HEK293 (cell line): ENCODE data around the gene TMOD1.

Experiments used
- CTCF ChIA-PET: fragments of 350-600 bp; formaldehyde crosslinking; extraction: SDS; loops from one replicate; lab custom pipeline; 2021; ENCODE audit warnings: antibody characterized with exemption; lab: Yijun Ruan, JAX
- POLR2A ChIA-PET: fragments of 300-600 bp; formaldehyde crosslinking; extraction: SDS; loops from one replicate; lab custom pipeline; 2020; ENCODE audit warnings: antibody characterized with exemption, inconsistent platforms; lab: Yijun Ruan, JAX
- H3K27ac ChIP-seq: fragments of 200-500 bp; sonication (Bioruptor generic); 2 replicates; pipeline ENCODE4 v1.5.1; 2014; ENCODE audit warnings: low read depth, low read length, control low read depth, inconsistent platforms; ENCODE audit errors: extremely low read depth
- H3K36me3 ChIP-seq, 2 experiments: fragments of 200-500 bp in 1 of 2; sonication (Bioruptor generic) in 1 of 2; 1 replicate in 1 of 2; 2 replicates in 1 of 2; pipeline ENCODE4 v1.5.1; 2014 to 2017; ENCODE audit warnings: inconsistent platforms in 2 of 2, low read length in 2 of 2; ENCODE audit not compliant: control insufficient read depth in 2 of 2, insufficient read depth in 1 of 2
- H3K4me1 ChIP-seq: fragments of 200-500 bp; sonication (Bioruptor generic); 2 replicates; pipeline ENCODE4 v1.5.1; 2014; ENCODE audit warnings: mild to moderate bottlenecking, low read length, inconsistent platforms; ENCODE audit not compliant: control insufficient read depth, insufficient read depth
- H3K4me3 ChIP-seq: 2 replicates; pipeline ENCODE4 v1.5.1; 2011; ENCODE audit warnings: low read depth, mild to moderate bottlenecking, control low read depth, low read length, moderate library complexity
- H3K9me3 ChIP-seq: fragments of 200-500 bp; sonication (Bioruptor generic); 2 replicates; pipeline ENCODE4 v1.5.1; 2014; ENCODE audit warnings: low read depth, low read length, inconsistent platforms; ENCODE audit not compliant: control insufficient read depth, insufficient read depth
- BCL11B ChIP-seq: fragments of 450-650 bp; formaldehyde crosslinking; IDR thresholded peaks from 2 replicates; pipeline ENCODE4 v1.5.1; 2016; ENCODE audit warnings: low read depth, missing biosample characterization, missing genetic modification characterization
- FEZF1 ChIP-seq: fragments of 450-650 bp; formaldehyde crosslinking; IDR thresholded peaks from 2 replicates; pipeline ENCODE4 v1.5.1; 2016; ENCODE audit warnings: missing biosample characterization, missing genetic modification characterization
- HOXA7 ChIP-seq: sonication (generic); formaldehyde crosslinking; IDR thresholded peaks from 2 replicates; pipeline ENCODE4 v1.8.1; 2022; ENCODE audit warnings: missing genetic modification reagents, borderline replicate concordance
- HOXD13 ChIP-seq: sonication (generic); formaldehyde crosslinking; IDR thresholded peaks from 2 replicates; pipeline ENCODE4 v1.8.0; 2022; ENCODE audit warnings: missing genetic modification reagents, borderline replicate concordance
- KLF17 ChIP-seq: fragments of 450-650 bp; formaldehyde crosslinking; IDR thresholded peaks from 2 replicates; pipeline ENCODE4 v1.5.1; 2016; ENCODE audit warnings: missing biosample characterization, missing genetic modification characterization
- PRDM1 ChIP-seq: fragments of 450-650 bp; formaldehyde crosslinking; IDR thresholded peaks from 2 replicates; pipeline ENCODE4; 2016; ENCODE audit warnings: missing biosample characterization, missing genetic modification characterization
- SCRT2 ChIP-seq: fragments of 450-650 bp; formaldehyde crosslinking; IDR thresholded peaks from 2 replicates; pipeline ENCODE4 v1.5.1; 2016; ENCODE audit warnings: missing biosample characterization, missing genetic modification characterization
- TRIM28 ChIP-seq: IDR thresholded peaks from 2 replicates; pipeline ENCODE4 v1.6.1; 2011; ENCODE audit warnings: low read length, control low read depth, borderline replicate concordance
- ZNF324 ChIP-seq: fragments of 450-650 bp; formaldehyde crosslinking; IDR thresholded peaks from 2 replicates; pipeline ENCODE4 v1.5.1; 2016; ENCODE audit warnings: missing biosample characterization, missing genetic modification characterization
- ZNF341 ChIP-seq: fragments of 450-650 bp; formaldehyde crosslinking; IDR thresholded peaks from 2 replicates; pipeline ENCODE4; 2016; ENCODE audit warnings: low read depth, missing biosample characterization, missing genetic modification characterization
- ZNF416 ChIP-seq: fragments of 450-650 bp; formaldehyde crosslinking; IDR thresholded peaks from 2 replicates; pipeline ENCODE4 v1.5.1; 2016; ENCODE audit warnings: missing biosample characterization, missing genetic modification characterization
- ZNF513 ChIP-seq: fragments of 450-650 bp; IDR thresholded peaks from 2 replicates; pipeline ENCODE4 v1.5.1; 2018; ENCODE audit warnings: missing biosample characterization, missing genetic modification characterization
- TF ChIP-seq, protein P1 (sequence below): fragments of 450-650 bp; formaldehyde crosslinking; IDR thresholded peaks from 2 replicates; pipeline ENCODE4 v1.5.1; 2017; ENCODE audit warnings: missing biosample characterization, mild to moderate bottlenecking, missing genetic modification characterization, moderate library complexity
- TF ChIP-seq, protein P2 (sequence below): fragments of 450-650 bp; formaldehyde crosslinking; optimal IDR thresholded peaks from 2 replicates; pipeline ENCODE3; 2016; ENCODE audit warnings: missing biosample characterization, mild to moderate bottlenecking, missing genetic modification characterization
- TF ChIP-seq, protein P3 (sequence below): fragments of 450-650 bp; formaldehyde crosslinking; IDR thresholded peaks from 2 replicates; pipeline ENCODE4 v1.5.1; 2017; ENCODE audit warnings: missing biosample characterization, missing genetic modification characterization
- TF ChIP-seq, protein P4 (sequence below): fragments of 450-650 bp; formaldehyde crosslinking; IDR thresholded peaks from 2 replicates; pipeline ENCODE4 v1.5.1; 2016; ENCODE audit warnings: missing biosample characterization, missing genetic modification characterization
- TF ChIP-seq, protein P5 (sequence below): fragments of 450-650 bp; formaldehyde crosslinking; IDR thresholded peaks from 2 replicates; pipeline ENCODE4 v1.5.1; 2016; ENCODE audit warnings: missing biosample characterization, missing genetic modification characterization
- TF ChIP-seq, protein P6 (sequence below): fragments of 450-650 bp; formaldehyde crosslinking; IDR thresholded peaks from 2 replicates; pipeline ENCODE4 v1.5.1; 2016; ENCODE audit warnings: missing biosample characterization, missing genetic modification characterization

Gene TMOD1

DNA sequence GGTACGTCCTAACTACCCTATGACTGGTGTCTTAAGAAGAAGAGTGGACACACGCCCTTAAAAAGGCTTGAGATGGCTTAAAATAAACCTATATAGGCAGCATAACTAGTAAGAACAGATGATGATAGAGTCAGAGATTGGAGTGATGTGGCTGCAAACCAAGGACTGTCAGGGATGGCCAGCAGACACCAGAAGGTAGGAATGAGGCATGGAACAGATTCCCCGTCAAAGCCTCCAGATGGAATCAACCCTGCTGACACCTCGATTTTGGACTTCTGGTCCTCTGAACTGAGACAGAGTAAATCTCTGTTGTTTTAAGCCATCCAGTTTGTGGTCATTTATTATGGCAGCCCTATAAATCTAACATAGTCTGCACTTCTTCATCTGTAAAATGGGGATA is 7.4 kb downstream of the TMOD1 start:
- Histone ChIP-seq H3K4me1 (peaks cover 3% of the 10 kb centered on the region; the same call in 1 of the 2 replicates), H3K9me3 (no peaks in the 10 kb centered on the region), H3K4me3 (no peak overlapping the region), H3K36me3 (peaks cover 0 to 7% of the 10 kb centered on the region in 2 experiments; a peak in 1 of 3 replicates), H3K27ac (no peak overlapping the region)
- CTCF ChIA-PET: interaction anchor here (0.6 to 1.0 kb wide), 2 partner anchors 93 to 98 kb away, joined by 3 read pairs; no protein-coding TSS in a partner anchor
- no peak for TF ChIP-seq HOXA7 (CRISPR knock-in tag)
- POLR2A ChIA-PET: no interaction called here

- no peaks in the 10 kb centered on the region for H3K4me1 ChIP-seq
- no peak overlapping the region; the same call in 1 of the 2 replicates for H3K27ac ChIP-seq
- H3K36me3 ChIP-seq: peaks cover 0 to 7% of the 10 kb centered on the region in 2 experiments; a peak in 1 of 3 replicates
- POLR2A ChIA-PET: interaction anchor here (0.5 kb wide), 1 partner anchor 1709 kb away, joined by 3 read pairs; no protein-coding TSS in a partner anchor
- CTCF ChIA-PET: interaction anchor here (0.6 to 1.0 kb wide), 4 partner anchors 26 to 654 kb away, joined by 3 to 5 read pairs (median 4); no protein-coding TSS in a partner anchor
- no peak overlapping the region for H3K4me3 ChIP-seq
- H3K9me3 ChIP-seq: no peaks in the 10 kb centered on the region
- no peak for TF ChIP-seq ZNF513 (tag by site-specific recombination)
- TF ChIP-seq, protein P1, sequence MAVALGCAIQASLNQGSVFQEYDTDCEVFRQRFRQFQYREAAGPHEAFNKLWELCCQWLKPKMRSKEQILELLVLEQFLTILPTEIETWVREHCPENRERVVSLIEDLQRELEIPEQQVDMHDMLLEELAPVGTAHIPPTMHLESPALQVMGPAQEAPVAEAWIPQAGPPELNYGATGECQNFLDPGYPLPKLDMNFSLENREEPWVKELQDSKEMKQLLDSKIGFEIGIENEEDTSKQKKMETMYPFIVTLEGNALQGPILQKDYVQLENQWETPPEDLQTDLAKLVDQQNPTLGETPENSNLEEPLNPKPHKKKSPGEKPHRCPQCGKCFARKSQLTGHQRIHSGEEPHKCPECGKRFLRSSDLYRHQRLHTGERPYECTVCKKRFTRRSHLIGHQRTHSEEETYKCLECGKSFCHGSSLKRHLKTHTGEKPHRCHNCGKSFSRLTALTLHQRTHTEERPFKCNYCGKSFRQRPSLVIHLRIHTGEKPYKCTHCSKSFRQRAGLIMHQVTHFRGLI (tag by site-specific recombination): no peak
- no peak for TF ChIP-seq FEZF1 (tag by site-specific recombination)
- peak; percentile 75 for TF ChIP-seq SCRT2 (tag by site-specific recombination)
- TF ChIP-seq BCL11B (tag by site-specific recombination): no peak
- TF ChIP-seq PRDM1 (tag by site-specific recombination): no peak
- no peak for TF ChIP-seq HOXD13 (CRISPR knock-in tag)
- TF ChIP-seq, protein P2, sequence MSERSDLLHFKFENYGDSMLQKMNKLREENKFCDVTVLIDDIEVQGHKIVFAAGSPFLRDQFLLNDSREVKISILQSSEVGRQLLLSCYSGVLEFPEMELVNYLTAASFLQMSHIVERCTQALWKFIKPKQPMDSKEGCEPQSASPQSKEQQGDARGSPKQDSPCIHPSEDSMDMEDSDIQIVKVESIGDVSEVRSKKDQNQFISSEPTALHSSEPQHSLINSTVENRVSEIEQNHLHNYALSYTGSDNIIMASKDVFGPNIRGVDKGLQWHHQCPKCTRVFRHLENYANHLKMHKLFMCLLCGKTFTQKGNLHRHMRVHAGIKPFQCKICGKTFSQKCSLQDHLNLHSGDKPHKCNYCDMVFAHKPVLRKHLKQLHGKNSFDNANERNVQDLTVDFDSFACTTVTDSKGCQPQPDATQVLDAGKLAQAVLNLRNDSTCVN (tag by site-specific recombination): no peak
- TF ChIP-seq ZNF324 (tag by site-specific recombination): no peak
- no peak for TF ChIP-seq ZNF341
- no peak for TF ChIP-seq ZNF416 (tag by site-specific recombination)
- TF ChIP-seq, protein P3, sequence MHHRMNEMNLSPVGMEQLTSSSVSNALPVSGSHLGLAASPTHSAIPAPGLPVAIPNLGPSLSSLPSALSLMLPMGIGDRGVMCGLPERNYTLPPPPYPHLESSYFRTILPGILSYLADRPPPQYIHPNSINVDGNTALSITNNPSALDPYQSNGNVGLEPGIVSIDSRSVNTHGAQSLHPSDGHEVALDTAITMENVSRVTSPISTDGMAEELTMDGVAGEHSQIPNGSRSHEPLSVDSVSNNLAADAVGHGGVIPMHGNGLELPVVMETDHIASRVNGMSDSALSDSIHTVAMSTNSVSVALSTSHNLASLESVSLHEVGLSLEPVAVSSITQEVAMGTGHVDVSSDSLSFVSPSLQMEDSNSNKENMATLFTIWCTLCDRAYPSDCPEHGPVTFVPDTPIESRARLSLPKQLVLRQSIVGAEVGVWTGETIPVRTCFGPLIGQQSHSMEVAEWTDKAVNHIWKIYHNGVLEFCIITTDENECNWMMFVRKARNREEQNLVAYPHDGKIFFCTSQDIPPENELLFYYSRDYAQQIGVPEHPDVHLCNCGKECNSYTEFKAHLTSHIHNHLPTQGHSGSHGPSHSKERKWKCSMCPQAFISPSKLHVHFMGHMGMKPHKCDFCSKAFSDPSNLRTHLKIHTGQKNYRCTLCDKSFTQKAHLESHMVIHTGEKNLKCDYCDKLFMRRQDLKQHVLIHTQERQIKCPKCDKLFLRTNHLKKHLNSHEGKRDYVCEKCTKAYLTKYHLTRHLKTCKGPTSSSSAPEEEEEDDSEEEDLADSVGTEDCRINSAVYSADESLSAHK (tag by site-specific recombination): no peak
- TF ChIP-seq, protein P4, sequence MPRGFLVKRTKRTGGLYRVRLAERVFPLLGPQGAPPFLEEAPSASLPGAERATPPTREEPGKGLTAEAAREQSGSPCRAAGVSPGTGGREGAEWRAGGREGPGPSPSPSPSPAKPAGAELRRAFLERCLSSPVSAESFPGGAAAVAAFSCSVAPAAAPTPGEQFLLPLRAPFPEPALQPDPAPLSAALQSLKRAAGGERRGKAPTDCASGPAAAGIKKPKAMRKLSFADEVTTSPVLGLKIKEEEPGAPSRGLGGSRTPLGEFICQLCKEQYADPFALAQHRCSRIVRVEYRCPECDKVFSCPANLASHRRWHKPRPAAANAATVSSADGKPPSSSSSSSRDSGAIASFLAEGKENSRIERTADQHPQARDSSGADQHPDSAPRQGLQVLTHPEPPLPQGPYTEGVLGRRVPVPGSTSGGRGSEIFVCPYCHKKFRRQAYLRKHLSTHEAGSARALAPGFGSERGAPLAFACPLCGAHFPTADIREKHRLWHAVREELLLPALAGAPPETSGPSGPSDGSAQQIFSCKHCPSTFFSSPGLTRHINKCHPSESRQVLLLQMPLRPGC (tag by site-specific recombination): peak; percentile 84
- TF ChIP-seq, protein P5, sequence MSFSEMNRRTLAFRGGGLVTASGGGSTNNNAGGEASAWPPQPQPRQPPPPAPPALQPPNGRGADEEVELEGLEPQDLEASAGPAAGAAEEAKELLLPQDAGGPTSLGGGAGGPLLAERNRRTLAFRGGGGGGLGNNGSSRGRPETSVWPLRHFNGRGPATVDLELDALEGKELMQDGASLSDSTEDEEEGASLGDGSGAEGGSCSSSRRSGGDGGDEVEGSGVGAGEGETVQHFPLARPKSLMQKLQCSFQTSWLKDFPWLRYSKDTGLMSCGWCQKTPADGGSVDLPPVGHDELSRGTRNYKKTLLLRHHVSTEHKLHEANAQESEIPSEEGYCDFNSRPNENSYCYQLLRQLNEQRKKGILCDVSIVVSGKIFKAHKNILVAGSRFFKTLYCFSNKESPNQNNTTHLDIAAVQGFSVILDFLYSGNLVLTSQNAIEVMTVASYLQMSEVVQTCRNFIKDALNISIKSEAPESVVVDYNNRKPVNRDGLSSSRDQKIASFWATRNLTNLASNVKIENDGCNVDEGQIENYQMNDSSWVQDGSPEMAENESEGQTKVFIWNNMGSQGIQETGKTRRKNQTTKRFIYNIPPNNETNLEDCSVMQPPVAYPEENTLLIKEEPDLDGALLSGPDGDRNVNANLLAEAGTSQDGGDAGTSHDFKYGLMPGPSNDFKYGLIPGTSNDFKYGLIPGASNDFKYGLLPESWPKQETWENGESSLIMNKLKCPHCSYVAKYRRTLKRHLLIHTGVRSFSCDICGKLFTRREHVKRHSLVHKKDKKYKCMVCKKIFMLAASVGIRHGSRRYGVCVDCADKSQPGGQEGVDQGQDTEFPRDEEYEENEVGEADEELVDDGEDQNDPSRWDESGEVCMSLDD (tag by site-specific recombination): 0 out of 2 replicates have a peak, but pooled peaks have one; percentile 52
- TF ChIP-seq KLF17: no peak
- TF ChIP-seq, protein P6, sequence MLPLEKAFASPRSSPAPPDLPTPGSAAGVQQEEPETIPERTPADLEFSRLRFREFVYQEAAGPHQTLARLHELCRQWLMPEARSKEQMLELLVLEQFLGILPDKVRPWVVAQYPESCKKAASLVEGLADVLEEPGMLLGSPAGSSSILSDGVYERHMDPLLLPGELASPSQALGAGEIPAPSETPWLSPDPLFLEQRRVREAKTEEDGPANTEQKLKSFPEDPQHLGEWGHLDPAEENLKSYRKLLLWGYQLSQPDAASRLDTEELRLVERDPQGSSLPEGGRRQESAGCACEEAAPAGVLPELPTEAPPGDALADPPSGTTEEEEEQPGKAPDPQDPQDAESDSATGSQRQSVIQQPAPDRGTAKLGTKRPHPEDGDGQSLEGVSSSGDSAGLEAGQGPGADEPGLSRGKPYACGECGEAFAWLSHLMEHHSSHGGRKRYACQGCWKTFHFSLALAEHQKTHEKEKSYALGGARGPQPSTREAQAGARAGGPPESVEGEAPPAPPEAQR (tag by site-specific recombination): no peak
- no peak for TF ChIP-seq TRIM28
Observed at GRCh38 chr9:97510797-97511654, 9.6 kb downstream of the TMOD1 start.
